CD14-positive monocyte (primary cell): ENCODE results near the gene RAB26. TPM values are rescaled to one million over a fixed set of nuclear protein-coding genes. Genes with fewer than 3 reads are reported as not detected.
"Not testable (repeated sequence)": the region's sequence is repeated elsewhere in the genome, so short reads cannot be mapped to it uniquely, and the experiment has no call there.

Source experiments
- DNase-seq, 3 donors: peaks; one replicate each; pipeline ENCODE4 v3.0.0-alpha.2; 2011 to 2022
- H2AFZ ChIP-seq: 2 replicates; pipeline ENCODE4 v1.6.0; 2012; ENCODE audit warnings: mild to moderate bottlenecking, low read depth, low read length, inconsistent platforms; ENCODE audit not compliant: insufficient read depth, poor library complexity, severe bottlenecking
- H3K27ac ChIP-seq, 2 donors: 1 replicate in 1 of 2; 2 replicates in 1 of 2; pipeline ENCODE4 v1.5.1; 2012 to 2013; ENCODE audit warnings: low read length in 2 of 2, control low read depth in 1 of 2, inconsistent platforms in 1 of 2, low read depth in 1 of 2, mild to moderate bottlenecking in 1 of 2
- H3K27me3 ChIP-seq, 2 donors: one replicate each; pipeline versions ENCODE4 v1.6.0 to v1.6.1; 2011 to 2013; ENCODE audit warnings: low read length in 2 of 2; ENCODE audit not compliant: control insufficient read depth in 2 of 2, insufficient read depth in 2 of 2
- H3K36me3 ChIP-seq, 2 donors: replicated peaks in 1 of 2; 1 replicate in 1 of 2; 2 replicates in 1 of 2; pipeline versions ENCODE4 v1.5.1 to v1.6.1; 2012 to 2013; ENCODE audit warnings: low read length in 2 of 2, control low read depth in 1 of 2, inconsistent platforms in 1 of 2, mild to moderate bottlenecking in 1 of 2; ENCODE audit not compliant: insufficient read depth in 2 of 2, control insufficient read depth in 1 of 2
- H3K4me1 ChIP-seq, 2 donors: 1 replicate in 1 of 2; 2 replicates in 1 of 2; pipeline versions ENCODE4 v1.5.1 to v1.6.1; 2012 to 2013; ENCODE audit warnings: low read length in 2 of 2, control low read depth in 1 of 2, inconsistent platforms in 1 of 2, mild to moderate bottlenecking in 1 of 2, moderate library complexity in 1 of 2; ENCODE audit not compliant: insufficient read depth in 2 of 2, control insufficient read depth in 1 of 2
- H3K4me2 ChIP-seq: replicated peaks from 2 replicates; pipeline ENCODE3; 2012; ENCODE audit warnings: low read length, moderate library complexity, mild to moderate bottlenecking; ENCODE audit not compliant: poor library complexity, severe bottlenecking; ENCODE audit errors: extremely low read depth
- H3K4me3 ChIP-seq, 3 experiments: fragments of 200-600 bp in 1 of 3; sonication (generic) in 1 of 3; replicated peaks in 1 of 3; 1 replicate in 2 of 3; 2 replicates in 1 of 3; pipeline ENCODE4 v1.5.1; 2011 to 2013; ENCODE audit warnings: low read length in 3 of 3, mild to moderate bottlenecking in 3 of 3, control low read depth in 2 of 3, low read depth in 2 of 3, inconsistent platforms in 1 of 3, moderate library complexity in 1 of 3
- H3K79me2 ChIP-seq: 2 replicates; pipeline ENCODE4 v1.6.0; 2012; ENCODE audit warnings: mild to moderate bottlenecking, control low read depth, inconsistent platforms, low read length, moderate library complexity; ENCODE audit not compliant: insufficient read depth
- H3K9ac ChIP-seq: 2 replicates; pipeline ENCODE4 v1.6.0; 2017; ENCODE audit warnings: low read length, mild to moderate bottlenecking; ENCODE audit not compliant: insufficient read depth, poor library complexity, severe bottlenecking
- H3K9me3 ChIP-seq, 2 donors: replicated peaks in 1 of 2; 1 replicate in 1 of 2; 2 replicates in 1 of 2; pipeline versions ENCODE4 v1.5.1 to v1.6.1; 2012 to 2013; ENCODE audit warnings: low read length in 2 of 2, control low read depth in 1 of 2; ENCODE audit not compliant: control insufficient read depth in 1 of 2, insufficient read depth in 1 of 2
- H4K20me1 ChIP-seq: 2 replicates; pipeline ENCODE4 v1.6.0; 2012; ENCODE audit warnings: mild to moderate bottlenecking, low read length, control low read depth, moderate library complexity; ENCODE audit not compliant: insufficient read depth
- H3K27ac Mint-ChIP-seq, 7 donors: one replicate each; pipeline ENCODE4 v1.8.0; 2020; ENCODE audit warnings: mild to moderate bottlenecking in 7 of 7, mixed read lengths in 7 of 7, moderate library complexity in 6 of 7, inconsistent platforms in 2 of 7
- H3K27me3 Mint-ChIP-seq, 3 donors: one replicate each; pipeline ENCODE4 v1.8.0; 2021 to 2022; ENCODE audit warnings: low read depth in 3 of 3, mild to moderate bottlenecking in 3 of 3, mixed read lengths in 3 of 3, moderate library complexity in 3 of 3, inconsistent platforms in 1 of 3
- H3K36me3 Mint-ChIP-seq, 2 donors: one replicate each; pipeline ENCODE4 v1.8.0; 2020; ENCODE audit warnings: mixed read lengths in 2 of 2, inconsistent platforms in 1 of 2, mild to moderate bottlenecking in 1 of 2
- H3K4me1 Mint-ChIP-seq: one replicate; pipeline ENCODE4 v1.8.0; 2020; ENCODE audit warnings: mild to moderate bottlenecking, mixed read lengths
- H3K4me3 Mint-ChIP-seq, 2 donors: one replicate each; pipeline ENCODE4 v1.8.0; 2020; ENCODE audit warnings: mild to moderate bottlenecking in 2 of 2, mixed read lengths in 2 of 2, moderate library complexity in 1 of 2
- H3K9me3 Mint-ChIP-seq, 7 donors: one replicate each; pipeline ENCODE4 v1.8.0; 2020 to 2022; ENCODE audit warnings: mixed read lengths in 7 of 7, mild to moderate bottlenecking in 6 of 7, moderate library complexity in 6 of 7, inconsistent platforms in 2 of 7
- WGBS: methylation state at CpG from one replicate; pipeline ENCODE4 v1.1.5; 2013; ENCODE audit warnings: missing lambda C conversion rate; ENCODE audit not compliant: insufficient coverage; 5-methylcytosine and 5-hydroxymethylcytosine counted together
- intact Hi-C, 2 donors: fragments of 100-400 bp; cut with micrococcal nuclease; formaldehyde crosslinking; loops; one replicate each; pipeline versions ENCODE4 v1.15.0 to v1.15.1; 2023
- polyA minus RNA-seq: library from RNA; depleted of rRNA, polyadenylated mRNA; stranded (reverse); fragments of >200 nt; gene quantifications from 2 replicates; pipeline ENCODE4 v1.2.3, GENCODE V29; 2012
- polyA plus RNA-seq, 3 donors: library from polyadenylated mRNA; depleted of rRNA in 1 of 3; unstranded in 2 of 3; stranded (reverse) in 1 of 3; fragments of 300-500 nt in 2 of 3; fragments of >200 nt in 1 of 3; fragmentation: Illumina TruSeq in 2 of 3; gene quantifications; 1 replicate in 2 of 3; 2 replicates in 1 of 3; pipeline ENCODE4 v1.2.3, GENCODE V29; 2012 to 2021
- total RNA-seq, 12 experiments: library from RNA in 1 of 12; stranded (reverse) in 1 of 12; fragments of 120-200 nt in 1 of 12; gene quantifications; one replicate each; pipeline ENCODE4 v1.2.4 and lab custom pipeline; 2013 to 2026; ENCODE audit warnings: mixed read lengths in 6 of 12, inconsistent platforms in 1 of 12
- TF ChIP-seq, protein P1 (sequence below): fragments of 200-600 bp; IDR thresholded peaks from one replicate; pipeline ENCODE4 v1.8.0; 2022; ENCODE audit warnings: antibody characterized with exemption, mild to moderate bottlenecking

RAB26 gene, protein sequence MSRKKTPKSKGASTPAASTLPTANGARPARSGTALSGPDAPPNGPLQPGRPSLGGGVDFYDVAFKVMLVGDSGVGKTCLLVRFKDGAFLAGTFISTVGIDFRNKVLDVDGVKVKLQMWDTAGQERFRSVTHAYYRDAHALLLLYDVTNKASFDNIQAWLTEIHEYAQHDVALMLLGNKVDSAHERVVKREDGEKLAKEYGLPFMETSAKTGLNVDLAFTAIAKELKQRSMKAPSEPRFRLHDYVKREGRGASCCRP
- not detected for total RNA-seq (2013)
- polyA plus RNA-seq: not detected
- polyA minus RNA-seq: not detected in 2 replicates
- 0 to 0.58 (median 0.04) reads per million in 11 experiments for total RNA-seq (lab: John Stamatoyannopoulos, UW)

DNA sequence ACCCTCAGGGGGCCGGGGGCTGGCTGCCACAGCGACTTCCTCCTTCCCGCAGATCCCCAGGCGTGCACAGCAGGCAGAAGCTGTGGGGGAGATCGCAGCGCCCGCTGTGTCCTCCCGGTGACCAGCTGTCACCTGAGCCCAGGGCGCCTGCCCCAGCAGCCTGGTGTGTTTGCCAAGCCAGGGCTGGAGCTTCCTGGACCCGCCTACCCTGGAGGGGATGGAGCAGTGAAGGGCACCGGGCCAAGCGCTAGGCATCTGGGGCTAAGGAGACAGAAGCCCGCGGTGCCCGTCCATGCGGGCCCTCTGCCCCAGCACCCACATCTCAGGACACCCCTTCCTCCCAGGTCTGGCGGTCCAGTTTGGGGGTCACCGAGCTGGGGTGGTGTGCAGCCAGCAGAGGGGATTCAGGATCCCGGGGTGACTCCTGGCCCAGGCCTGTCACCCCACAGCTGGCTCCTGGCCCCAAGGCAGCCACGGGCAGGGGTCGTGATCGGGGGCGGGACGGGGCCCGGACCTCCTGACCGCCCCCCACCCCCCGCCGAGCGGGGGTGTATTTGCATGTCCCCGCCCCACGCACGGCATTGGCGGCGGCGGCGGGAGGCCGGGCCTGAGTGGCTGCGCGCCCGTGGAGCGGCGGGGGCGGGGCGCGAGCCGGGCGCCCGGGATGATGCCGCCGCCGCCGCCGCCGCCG lies at the start of gene RAB26:
RAB26 (plus strand) TSS at position 645 of the 691 bp plus-strand sequence. CDS start 159 bp downstream, outside the sequence.
- Histone ChIP-seq H3K9ac (peak within 1 kb of the TSS; percentile 27), H3K4me3 (peak within 1 kb of the TSS in 2 of 3 experiments; percentile 20 to 64), H2AFZ (peak within 1 kb of the TSS; percentile 46), H3K4me1 (peaks cover 21 to 32% of the 10 kb centered on the region in 2 donors), H3K79me2 (peaks cover 15% of the 10 kb centered on the region), H3K36me3 (peaks cover 3 to 9% of the 10 kb centered on the region in 2 donors), H3K9me3 (no peaks in the 10 kb centered on the region), H4K20me1 (peaks cover 44% of the 10 kb centered on the region), H3K4me2 (peak within 1 kb of the TSS; percentile 83), H3K27me3 (peaks cover 0 to 24% of the 10 kb centered on the region in 2 donors), H3K27ac (no peak within 1 kb of the TSS)
- Mint-ChIP-seq H3K27me3 (peaks cover 15 to 38% (median 19%) of the 10 kb centered on the region in 3 donors), H3K9me3 (peaks cover 0 to 6% (median 0%) of the 10 kb centered on the region in 7 donors), H3K4me3 (peak within 1 kb of the TSS; percentile 43 to 70), H3K36me3 (peaks cover 10 to 18% of the 10 kb centered on the region in 2 donors), H3K4me1 (peaks cover 30% of the 10 kb centered on the region), H3K27ac (no peak within 1 kb of the TSS)
- TF ChIP-seq, protein P1, sequence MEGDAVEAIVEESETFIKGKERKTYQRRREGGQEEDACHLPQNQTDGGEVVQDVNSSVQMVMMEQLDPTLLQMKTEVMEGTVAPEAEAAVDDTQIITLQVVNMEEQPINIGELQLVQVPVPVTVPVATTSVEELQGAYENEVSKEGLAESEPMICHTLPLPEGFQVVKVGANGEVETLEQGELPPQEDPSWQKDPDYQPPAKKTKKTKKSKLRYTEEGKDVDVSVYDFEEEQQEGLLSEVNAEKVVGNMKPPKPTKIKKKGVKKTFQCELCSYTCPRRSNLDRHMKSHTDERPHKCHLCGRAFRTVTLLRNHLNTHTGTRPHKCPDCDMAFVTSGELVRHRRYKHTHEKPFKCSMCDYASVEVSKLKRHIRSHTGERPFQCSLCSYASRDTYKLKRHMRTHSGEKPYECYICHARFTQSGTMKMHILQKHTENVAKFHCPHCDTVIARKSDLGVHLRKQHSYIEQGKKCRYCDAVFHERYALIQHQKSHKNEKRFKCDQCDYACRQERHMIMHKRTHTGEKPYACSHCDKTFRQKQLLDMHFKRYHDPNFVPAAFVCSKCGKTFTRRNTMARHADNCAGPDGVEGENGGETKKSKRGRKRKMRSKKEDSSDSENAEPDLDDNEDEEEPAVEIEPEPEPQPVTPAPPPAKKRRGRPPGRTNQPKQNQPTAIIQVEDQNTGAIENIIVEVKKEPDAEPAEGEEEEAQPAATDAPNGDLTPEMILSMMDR: no peak
- 1% methylated on average over 49 of the region's 55 CpGs for WGBS
- intact Hi-C loops: loop anchor here in 1 of 2 donors (5.0 kb wide), 1 partner anchor 121 kb away; the partner anchor contains the start of gene NHERF2
- DNase-seq: no peak

DNA sequence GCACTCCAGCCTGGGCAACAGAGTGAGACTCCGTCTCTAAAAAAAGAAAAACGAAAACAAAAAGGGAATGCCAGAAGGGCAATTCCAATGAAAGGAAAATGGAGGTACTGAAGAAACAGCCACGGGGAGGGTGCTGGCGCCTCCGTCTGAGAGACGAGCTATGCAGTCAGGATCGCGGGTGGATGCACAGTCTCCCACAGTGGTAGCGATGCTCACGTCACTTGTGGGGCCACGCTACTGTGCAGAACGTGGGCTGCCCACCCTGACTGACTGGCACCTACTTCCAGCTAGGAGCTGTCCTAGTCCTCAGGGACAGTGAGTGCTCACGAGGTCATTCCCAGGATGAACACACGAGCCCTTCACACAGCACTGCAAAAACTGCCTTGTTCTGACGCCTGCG lies 46.8 kb upstream of the RAB26 start:
- H3K36me3 ChIP-seq: peaks cover 0 to 18% of the 10 kb centered on the region in 2 donors
- H3K79me2 ChIP-seq, H3K27me3 Mint-ChIP-seq, H3K4me1 ChIP-seq, intact Hi-C loops, H3K4me3 ChIP-seq, H3K9ac ChIP-seq, H3K27ac Mint-ChIP-seq, H3K9me3 ChIP-seq, H3K9me3 Mint-ChIP-seq, H3K27ac ChIP-seq, H4K20me1 ChIP-seq, H3K4me3 Mint-ChIP-seq, DNase-seq, H2AFZ ChIP-seq, H3K4me2 ChIP-seq, H3K4me1 Mint-ChIP-seq, H3K27me3 ChIP-seq: not testable (repeated sequence)
- H3K36me3 Mint-ChIP-seq: peaks cover 10 to 60% of the 10 kb centered on the region in 2 donors
- WGBS: 100% methylated on average over 5 of the region's 16 CpGs
